Small intestine (tissue), 7 donors: ENCODE measurements around the gene SETD3. TPM values are rescaled to one million over a fixed set of nuclear protein-coding genes. Genes with fewer than 3 reads are reported as not detected.

ENCODE experiments used
- DNase-seq, 2 donors: peaks; one replicate each; pipeline versions ENCODE4 v3.0.0 to v3.0.0-alpha.2; 2013
- FAIRE-seq: peaks from 2 replicates; lab custom pipeline; 2012; peaks lifted over from hg19 to GRCh38; lab: Jason Lieb, UNC
- H3K27ac ChIP-seq, 3 donors: one replicate each; pipeline ENCODE4 v1.5.1; 2013; ENCODE audit warnings: low read length in 2 of 3, mild to moderate bottlenecking in 2 of 3, control low read depth in 1 of 3, inconsistent platforms in 1 of 3, low read depth in 1 of 3, moderate library complexity in 1 of 3
- H3K27me3 ChIP-seq, 3 donors: one replicate each; pipeline ENCODE4 v1.6.1; 2013; ENCODE audit warnings: low read length in 3 of 3, inconsistent platforms in 1 of 3; ENCODE audit not compliant: control insufficient read depth in 3 of 3, insufficient read depth in 3 of 3
- H3K36me3 ChIP-seq, 3 donors: one replicate each; pipeline ENCODE4 v1.6.1; 2013; ENCODE audit warnings: low read length in 3 of 3, inconsistent platforms in 1 of 3, low read depth in 1 of 3, mild to moderate bottlenecking in 1 of 3, moderate library complexity in 1 of 3; ENCODE audit not compliant: control insufficient read depth in 3 of 3, insufficient read depth in 2 of 3
- H3K4me1 ChIP-seq, 3 donors: one replicate each; pipeline ENCODE4 v1.6.1; 2013; ENCODE audit warnings: low read length in 2 of 3, inconsistent platforms in 1 of 3, low read depth in 1 of 3, mild to moderate bottlenecking in 1 of 3, moderate library complexity in 1 of 3; ENCODE audit not compliant: control insufficient read depth in 3 of 3, insufficient read depth in 2 of 3
- H3K4me3 ChIP-seq, 3 donors: one replicate each; pipeline ENCODE4 v1.5.1; 2013; ENCODE audit warnings: low read length in 3 of 3, control low read depth in 1 of 3, inconsistent platforms in 1 of 3, low read depth in 1 of 3, mild to moderate bottlenecking in 1 of 3, moderate library complexity in 1 of 3
- H3K9me3 ChIP-seq, 2 donors: one replicate each; pipeline ENCODE4 v1.6.1; 2013; ENCODE audit warnings: low read depth in 1 of 2, low read length in 1 of 2; ENCODE audit not compliant: control insufficient read depth in 2 of 2, insufficient read depth in 1 of 2
- WGBS, 3 donors: extraction: QIAGEN DNeasy Blood & Tissue Kit; methylation state at CpG; one replicate each; pipeline ENCODE4 v1.1.7; 2013; 5-methylcytosine and 5-hydroxymethylcytosine counted together
- polyA plus RNA-seq, 4 donors: library from polyadenylated mRNA; stranded (reverse) in 3 of 4; unstranded in 1 of 4; fragments of 200-250 nt in 3 of 4; fragments of 120-200 nt in 1 of 4; gene quantifications; one replicate each; pipeline versions ENCODE4 v1.2.1 to v1.2.3, GENCODE V29; 2013
- donor health status: healthy with polysubstance abuse.
- donor health status: control.
- donor health status: control.
- donor health status: Bipolar disorder and iron deficiency.
- donor health status: healthy.

The SETD3 gene
- polyA plus RNA-seq, 4 donors, result 38.1 to 61.4 (median 50.9) TPM

DNA sequence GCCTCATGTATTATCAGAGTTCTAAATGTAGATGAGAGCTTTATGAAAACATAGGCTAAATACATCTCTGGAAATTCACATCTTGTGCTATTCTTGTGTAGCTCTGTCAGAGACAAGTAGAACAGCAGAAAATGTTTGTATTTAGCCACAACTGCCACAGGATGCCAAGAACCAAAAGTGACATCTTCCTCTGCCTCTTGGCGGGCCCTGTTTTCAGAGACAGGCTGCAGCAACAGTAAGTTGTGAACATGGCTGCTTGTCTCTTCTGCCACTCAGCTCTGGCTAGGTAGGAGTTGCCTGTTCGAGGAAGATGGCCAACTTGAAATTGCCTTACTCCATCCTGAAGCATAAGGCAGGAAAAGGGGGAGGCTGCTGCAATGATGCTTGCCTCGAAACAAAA, 30.4 kb downstream of the SETD3 start:
- no peak overlapping the region for H3K27ac ChIP-seq
- H3K9me3 ChIP-seq, result no peaks in the 10 kb centered on the region
- no peaks in the 10 kb centered on the region for H3K4me1 ChIP-seq
- H3K27me3 ChIP-seq, result no peaks in the 10 kb centered on the region
- no peak overlapping the region for H3K4me3 ChIP-seq
- 91 to 93% (median 91%) methylated on average over 3 of the region's 3 CpGs for WGBS, 3 donors
- FAIRE-seq, result no peak
- H3K36me3 ChIP-seq, result peaks cover 7 to 60% (median 18%) of the 10 kb centered on the region in 3 donors
- DNase-seq, result no peak

DNA sequence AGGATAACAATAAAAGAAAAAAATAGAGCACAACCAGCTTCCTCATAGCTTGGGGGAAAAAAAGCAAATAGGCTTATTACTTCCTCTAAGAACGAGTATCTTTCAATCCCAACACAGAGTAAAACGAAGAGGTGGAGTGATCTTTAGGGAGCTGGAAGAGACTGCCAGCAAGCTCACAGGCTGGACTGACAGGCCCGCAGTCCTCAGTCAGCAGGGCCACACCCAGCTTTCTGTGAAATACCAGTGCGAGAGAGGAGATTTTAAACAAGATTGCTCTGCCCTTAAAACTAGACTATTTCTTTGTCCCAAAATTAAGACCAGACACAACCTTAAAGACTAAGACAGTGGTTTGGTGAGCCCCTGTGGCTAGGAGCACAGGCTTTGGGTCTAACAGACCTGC, 32.9 kb downstream of the SETD3 start:
- no peak overlapping the region for H3K27ac ChIP-seq
- H3K36me3 ChIP-seq, result peaks cover 7 to 57% (median 11%) of the 10 kb centered on the region in 3 donors
- WGBS, 3 donors, result 53 to 68% (median 58%) methylated on average over 4 of the region's 4 CpGs
- no peak for FAIRE-seq
- H3K4me3 ChIP-seq, result no peak overlapping the region
- H3K9me3 ChIP-seq, result no peaks in the 10 kb centered on the region
- H3K4me1 ChIP-seq, result no peaks in the 10 kb centered on the region
- H3K27me3 ChIP-seq, result no peaks in the 10 kb centered on the region
- DNase-seq, result no peak

DNA sequence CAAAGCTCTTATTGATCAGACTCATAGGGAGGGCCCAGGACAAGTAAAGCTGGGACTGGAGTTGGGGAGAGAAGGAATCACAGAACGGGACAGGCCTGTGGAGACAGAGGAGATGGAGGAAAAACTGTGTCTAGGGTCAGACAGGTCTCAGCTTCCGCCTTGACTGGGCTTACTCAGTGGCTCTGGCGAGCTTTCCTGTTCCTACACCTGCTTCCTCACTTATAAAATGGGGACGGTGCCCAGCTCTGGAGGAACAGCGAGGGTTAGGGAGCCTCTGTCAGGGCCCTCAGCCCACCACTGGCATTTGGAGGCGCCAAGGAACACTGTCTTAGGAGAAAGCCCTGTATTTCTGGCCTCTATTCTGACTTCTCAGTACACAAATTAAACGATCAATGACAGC, 34.7 kb downstream of the SETD3 start:
- no peak for DNase-seq
- 88 to 92% (median 91%) methylated on average over 7 of the region's 7 CpGs for WGBS, 3 donors
- no peaks in the 10 kb centered on the region for H3K4me1 ChIP-seq
- H3K9me3 ChIP-seq, result no peaks in the 10 kb centered on the region
- FAIRE-seq, result no peak
- no peak overlapping the region for H3K4me3 ChIP-seq
- H3K36me3 ChIP-seq, result peaks cover 7 to 58% (median 7%) of the 10 kb centered on the region in 3 donors
- H3K27me3 ChIP-seq, result no peaks in the 10 kb centered on the region
- no peak overlapping the region for H3K27ac ChIP-seq

DNA sequence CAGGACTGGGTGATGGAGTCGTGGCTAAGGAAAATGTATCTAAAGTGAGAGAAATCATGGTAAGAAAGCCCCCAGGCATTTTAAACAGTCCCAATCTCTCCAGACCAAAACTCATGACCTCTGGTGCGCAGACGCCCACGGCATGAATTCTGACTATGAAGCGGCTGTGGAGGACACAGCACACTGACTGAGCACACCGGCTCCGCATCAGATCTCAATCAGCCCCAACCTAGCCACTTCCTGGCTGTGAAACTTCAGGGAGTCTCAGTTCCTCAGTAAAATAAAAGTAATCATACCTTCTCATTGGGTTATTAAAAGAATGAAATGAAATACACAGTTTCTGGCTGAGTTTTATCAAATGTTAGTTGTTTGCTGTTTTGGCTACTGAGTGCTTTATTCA, 38.7 kb downstream of the SETD3 start:
- Histone ChIP-seq H3K36me3 (peaks cover 0 to 59% (median 7%) of the 10 kb centered on the region in 3 donors), H3K9me3 (no peaks in the 10 kb centered on the region), H3K4me3 (no peak overlapping the region), H3K4me1 (peaks cover 0 to 5% (median under 1%) of the 10 kb centered on the region in 3 donors), H3K27ac (no peak overlapping the region), H3K27me3 (no peaks in the 10 kb centered on the region)
- WGBS, 3 donors, result 79 to 97% (median 94%) methylated on average over 7 of the region's 7 CpGs
- no peak for DNase-seq
- no peak for FAIRE-seq

DNA sequence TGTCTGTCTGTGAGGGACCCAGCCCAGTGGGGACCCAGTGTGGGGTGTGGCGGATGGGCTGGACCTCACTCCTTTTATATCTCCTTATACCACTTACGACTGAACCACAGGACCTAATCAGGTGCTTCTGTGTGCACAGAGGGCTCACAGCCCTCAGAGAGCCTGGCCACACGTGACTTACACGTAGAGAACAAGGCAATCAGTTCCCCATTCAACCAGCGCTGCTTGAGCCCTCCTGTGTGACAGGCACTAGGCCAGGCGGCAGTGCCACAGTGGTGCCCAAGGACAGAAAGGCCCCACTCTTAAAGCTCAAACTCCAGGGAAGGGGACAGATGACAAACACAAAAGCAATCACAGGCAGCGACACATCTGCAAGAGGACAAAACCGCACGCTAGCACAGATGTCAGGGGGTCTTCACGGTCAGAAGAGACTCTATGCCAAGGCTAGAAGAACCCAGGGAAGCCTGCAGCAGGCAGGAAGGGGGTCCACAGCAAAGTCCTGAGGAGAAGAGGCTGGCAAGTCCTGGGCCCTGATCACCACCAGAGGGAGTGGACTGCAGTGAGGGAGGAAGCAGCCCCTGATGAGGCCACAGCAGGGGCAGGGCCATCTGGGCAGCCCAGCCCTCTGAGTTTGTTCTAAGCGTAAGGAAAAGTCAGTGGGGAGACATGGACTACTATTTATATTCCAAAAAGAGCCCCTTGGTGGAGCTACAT, 39.3 kb downstream of the SETD3 start:
- H3K9me3 ChIP-seq, result no peaks in the 10 kb centered on the region
- DNase-seq, result peak in 1 of 2 donors; percentile 17
- peaks cover 0 to 7% (median 2%) of the 10 kb centered on the region in 3 donors for H3K4me1 ChIP-seq
- FAIRE-seq, result no peak
- no peak overlapping the region for H3K27ac ChIP-seq
- H3K27me3 ChIP-seq, result no peaks in the 10 kb centered on the region
- no peak overlapping the region for H3K4me3 ChIP-seq
- 91 to 93% (median 91%) methylated on average over 11 of the region's 11 CpGs for WGBS, 3 donors
- H3K36me3 ChIP-seq, result peaks cover 0 to 53% (median 3%) of the 10 kb centered on the region in 3 donors

DNA sequence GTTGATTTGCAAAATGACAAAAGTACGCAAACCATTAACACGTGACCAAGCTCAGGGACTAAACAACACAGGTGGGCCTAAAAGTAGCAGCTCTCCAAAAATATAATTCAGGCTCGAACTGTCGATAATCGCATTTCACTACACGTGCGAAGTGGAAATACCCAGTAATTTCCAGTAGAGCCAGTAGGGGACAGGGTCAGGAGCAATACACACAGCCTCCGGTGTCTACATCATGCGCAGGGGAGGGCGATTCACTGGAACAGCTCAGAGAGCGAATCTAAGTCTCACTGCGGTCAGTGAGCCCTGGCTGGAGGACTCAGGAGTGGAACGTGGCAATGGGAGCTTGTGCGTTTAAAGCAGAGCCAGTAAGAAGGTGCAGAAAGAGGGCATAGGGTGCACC, 40.4 kb downstream of the SETD3 start:
- DNase-seq (no peak), FAIRE-seq (no peak)
- Histone ChIP-seq H3K4me1 (peaks cover 0 to 7% (median 2%) of the 10 kb centered on the region in 3 donors), H3K36me3 (peaks cover 0 to 54% (median 5%) of the 10 kb centered on the region in 3 donors), H3K27ac (no peak overlapping the region), H3K9me3 (no peaks in the 10 kb centered on the region), H3K4me3 (no peak overlapping the region), H3K27me3 (no peaks in the 10 kb centered on the region)
- WGBS, 3 donors, result 90 to 95% (median 91%) methylated on average over 14 of the region's 14 CpGs

DNA sequence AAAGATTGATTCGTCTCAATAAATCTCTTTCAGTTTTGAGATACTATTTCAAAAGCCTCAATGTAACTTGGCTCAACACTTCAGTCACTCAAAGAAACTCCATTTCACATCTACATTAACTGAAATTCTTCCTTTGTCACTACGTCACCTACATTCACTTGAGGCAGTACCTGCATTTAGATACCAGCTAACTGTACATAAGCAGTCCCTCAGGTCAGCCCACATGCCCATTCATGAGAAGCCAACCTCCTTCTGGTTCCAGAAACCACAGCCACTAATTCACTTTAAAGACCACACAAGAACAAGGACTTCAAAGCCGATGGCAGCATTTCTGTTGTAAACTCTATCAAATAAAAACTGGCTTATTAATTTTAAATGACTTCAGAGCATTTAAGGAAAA, 43.0 kb downstream of the SETD3 start:
- H3K4me1 ChIP-seq, result peaks cover 0 to 7% (median 2%) of the 10 kb centered on the region in 3 donors
- FAIRE-seq (no peak), DNase-seq (no peak)
- H3K36me3 ChIP-seq, result peaks cover 0 to 47% (median 7%) of the 10 kb centered on the region in 3 donors
- H3K27me3 ChIP-seq, result no peaks in the 10 kb centered on the region
- no peak overlapping the region for H3K4me3 ChIP-seq
- H3K27ac ChIP-seq, result no peak overlapping the region
- H3K9me3 ChIP-seq, result no peaks in the 10 kb centered on the region
- WGBS, 3 donors, result 62 to 92% (median 72%) methylated on average over 3 of the region's 3 CpGs

DNA sequence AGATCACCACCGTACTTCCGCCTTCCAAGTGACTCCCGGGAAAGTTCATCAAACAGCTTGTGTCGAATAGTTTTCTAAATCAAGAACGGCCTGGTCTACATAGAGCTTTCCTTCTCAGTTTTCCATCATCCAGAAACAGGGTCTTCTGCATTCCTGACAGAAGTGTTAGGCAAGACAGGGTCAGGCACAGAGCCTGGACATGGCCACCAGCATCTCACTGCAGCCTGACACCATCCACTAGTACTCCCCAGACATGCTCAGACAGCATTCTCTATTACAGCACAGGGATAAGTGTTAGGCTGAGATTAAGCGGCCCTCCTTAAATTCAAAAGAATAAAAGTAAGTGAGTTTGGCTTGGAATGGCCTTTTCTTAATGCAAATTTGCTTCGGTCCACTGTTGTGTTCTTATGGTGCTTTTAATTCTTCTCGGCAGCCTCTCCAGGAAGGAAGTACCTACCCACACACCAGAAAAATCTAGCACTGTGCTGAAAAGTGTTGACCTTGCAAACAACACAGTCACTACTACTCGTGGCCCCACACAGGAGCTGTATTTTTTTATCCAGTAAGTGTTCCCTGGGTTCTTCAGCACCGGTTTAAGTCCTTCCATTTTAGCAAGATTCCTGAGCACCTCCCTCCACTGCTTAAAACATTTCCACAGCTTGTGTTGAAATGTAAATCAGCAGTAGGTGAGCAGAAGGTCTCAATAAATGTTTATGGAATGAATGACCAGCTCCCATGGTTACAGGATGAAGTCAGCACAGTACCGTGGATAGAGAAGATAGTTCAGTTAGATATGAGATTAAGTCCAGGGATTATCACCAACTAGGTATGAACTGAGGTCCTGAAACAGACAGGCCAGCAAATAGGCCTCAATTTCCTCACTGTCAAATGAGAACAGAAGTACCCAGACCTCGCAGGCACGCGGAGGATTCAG, 44.1 kb downstream of the SETD3 start:
- no peak for FAIRE-seq
- 76 to 84% (median 79%) methylated on average over 14 of the region's 14 CpGs for WGBS, 3 donors
- peak in 1 of 2 donors; percentile 24 for DNase-seq
- Histone ChIP-seq H3K27ac (peak overlapping the region in 1 of 3 donors; percentile 67), H3K9me3 (no peaks in the 10 kb centered on the region), H3K36me3 (peaks cover 0 to 42% (median 7%) of the 10 kb centered on the region in 3 donors), H3K27me3 (no peaks in the 10 kb centered on the region), H3K4me1 (peaks cover 0 to 9% (median 2%) of the 10 kb centered on the region in 3 donors), H3K4me3 (no peak overlapping the region)
